ENCODE data around the gene OSBPL8.
A peak's percentile ranks its signal among the peaks of the same experiment; 100 is the strongest.

GRCh38 chr12:76455582-76456345, 103.8 kb downstream of the OSBPL8 start:
- TF ChIP-seq, protein P1, sequence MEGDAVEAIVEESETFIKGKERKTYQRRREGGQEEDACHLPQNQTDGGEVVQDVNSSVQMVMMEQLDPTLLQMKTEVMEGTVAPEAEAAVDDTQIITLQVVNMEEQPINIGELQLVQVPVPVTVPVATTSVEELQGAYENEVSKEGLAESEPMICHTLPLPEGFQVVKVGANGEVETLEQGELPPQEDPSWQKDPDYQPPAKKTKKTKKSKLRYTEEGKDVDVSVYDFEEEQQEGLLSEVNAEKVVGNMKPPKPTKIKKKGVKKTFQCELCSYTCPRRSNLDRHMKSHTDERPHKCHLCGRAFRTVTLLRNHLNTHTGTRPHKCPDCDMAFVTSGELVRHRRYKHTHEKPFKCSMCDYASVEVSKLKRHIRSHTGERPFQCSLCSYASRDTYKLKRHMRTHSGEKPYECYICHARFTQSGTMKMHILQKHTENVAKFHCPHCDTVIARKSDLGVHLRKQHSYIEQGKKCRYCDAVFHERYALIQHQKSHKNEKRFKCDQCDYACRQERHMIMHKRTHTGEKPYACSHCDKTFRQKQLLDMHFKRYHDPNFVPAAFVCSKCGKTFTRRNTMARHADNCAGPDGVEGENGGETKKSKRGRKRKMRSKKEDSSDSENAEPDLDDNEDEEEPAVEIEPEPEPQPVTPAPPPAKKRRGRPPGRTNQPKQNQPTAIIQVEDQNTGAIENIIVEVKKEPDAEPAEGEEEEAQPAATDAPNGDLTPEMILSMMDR (conservative IDR thresholded peaks at IDR 0.05 in 1 of 2, IDR thresholded peaks at IDR 0.05 in 1 of 2; ENCODE audit: extremely low read depth in 1 of 2, insufficient read depth in 1 of 2, low read depth in 1 of 2, low read length in 2 of 2) = peak; percentile 70 to 73
- no peak for TF ChIP-seq EZH2 (IDR thresholded peaks at IDR 0.05; ENCODE audit: borderline replicate concordance, low read length)
